Measurements from ENCODE around the gene FYB2.

FYB2 gene

DNA sequence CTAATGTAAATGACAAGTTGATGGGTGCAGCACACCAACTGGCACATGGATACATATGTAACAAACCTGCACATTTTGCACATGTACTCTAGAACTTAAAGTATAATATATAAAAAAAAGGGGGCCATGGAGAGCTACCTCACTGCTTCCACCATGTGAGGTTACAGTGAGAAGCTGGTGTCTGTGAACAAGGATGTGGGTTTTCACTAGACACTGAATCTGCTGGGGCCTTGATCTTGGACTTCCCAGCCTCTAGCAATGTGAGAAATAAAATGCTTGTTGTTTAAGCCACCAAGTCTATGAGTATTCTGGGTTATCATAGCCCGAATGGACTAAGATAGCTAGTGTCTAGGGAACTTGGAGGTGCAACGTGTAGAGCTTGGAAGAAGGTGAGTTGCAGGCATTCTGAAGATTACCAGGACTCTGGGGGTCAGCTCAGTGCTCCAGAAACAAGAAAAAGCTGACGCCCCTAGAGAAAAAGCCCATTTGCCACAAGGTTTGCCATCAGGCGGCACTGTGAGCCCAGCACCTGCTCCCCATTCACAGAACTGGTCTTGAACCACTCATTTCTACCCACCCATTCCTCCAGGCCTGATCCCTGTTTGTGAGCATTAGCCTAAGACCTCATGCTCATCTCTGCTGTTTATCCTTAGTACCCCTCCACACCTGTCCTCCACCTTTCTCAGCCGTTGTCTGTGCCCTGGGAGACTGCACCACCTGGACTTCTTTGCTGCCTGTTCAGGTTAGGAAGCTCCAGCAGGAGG is 15.1 kb upstream of the FYB2 start:
- no peak for DNase-seq (ENCODE audit: low spot score)

DNA sequence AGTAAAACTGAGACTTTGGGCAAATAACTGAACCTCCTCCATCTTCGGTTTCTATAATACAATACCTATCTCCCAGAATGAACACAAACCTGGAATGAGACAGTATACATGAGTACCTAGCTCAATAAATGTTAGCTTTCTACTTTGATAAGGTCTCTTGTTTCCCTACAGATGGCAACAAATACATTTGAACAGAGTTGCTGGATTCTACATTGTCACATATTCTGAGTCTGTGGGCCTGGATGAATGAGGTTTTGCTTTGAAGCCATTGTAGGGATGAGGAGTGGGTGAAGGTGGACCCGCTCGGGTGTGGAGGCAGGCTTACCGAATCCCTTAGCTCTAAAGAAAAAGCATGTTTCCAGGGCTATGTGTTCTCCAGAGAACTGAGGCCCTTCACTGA is 13.9 kb upstream of the FYB2 start:
- DNase-seq (ENCODE audit: low spot score), result no peak

DNA sequence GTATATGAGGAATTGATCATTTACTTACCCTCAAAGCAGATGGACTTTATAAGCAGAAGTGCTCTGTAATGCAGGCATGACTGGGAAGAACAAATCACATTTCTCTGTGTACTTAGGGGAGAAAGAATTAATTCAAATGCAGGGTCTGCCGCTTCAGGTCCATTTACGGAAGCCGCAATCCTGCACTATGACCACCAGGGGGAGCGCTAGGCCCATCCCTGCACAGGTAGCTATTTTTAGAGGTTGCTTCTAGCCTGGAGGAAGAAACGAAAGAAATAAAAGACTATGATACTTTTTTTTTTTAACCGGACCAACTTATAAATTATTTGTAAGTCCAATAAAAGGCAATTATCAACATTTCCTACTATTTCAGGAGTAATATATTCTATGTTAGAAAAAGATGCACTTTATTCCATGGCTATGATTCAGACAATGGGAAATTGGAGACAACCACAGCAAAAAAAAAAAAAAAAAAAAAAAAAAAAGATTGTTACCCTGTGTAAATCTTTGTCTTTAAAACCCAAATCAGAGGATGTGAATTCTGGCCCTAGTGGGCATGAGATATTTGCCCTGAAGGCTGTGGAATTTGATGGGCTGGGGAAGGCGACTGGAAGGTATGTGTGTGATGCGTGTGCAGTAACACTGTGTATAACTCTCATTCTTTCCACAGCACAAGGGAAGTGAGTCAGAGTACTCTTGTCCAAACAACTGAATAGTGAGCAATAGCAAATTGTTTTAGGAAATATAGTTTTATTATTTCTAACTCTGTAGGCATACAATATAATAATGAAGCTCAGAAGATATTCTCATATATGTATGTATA is 12.9 kb upstream of the FYB2 start:
- DNase-seq (ENCODE audit: low spot score), result peak; percentile 65

DNA sequence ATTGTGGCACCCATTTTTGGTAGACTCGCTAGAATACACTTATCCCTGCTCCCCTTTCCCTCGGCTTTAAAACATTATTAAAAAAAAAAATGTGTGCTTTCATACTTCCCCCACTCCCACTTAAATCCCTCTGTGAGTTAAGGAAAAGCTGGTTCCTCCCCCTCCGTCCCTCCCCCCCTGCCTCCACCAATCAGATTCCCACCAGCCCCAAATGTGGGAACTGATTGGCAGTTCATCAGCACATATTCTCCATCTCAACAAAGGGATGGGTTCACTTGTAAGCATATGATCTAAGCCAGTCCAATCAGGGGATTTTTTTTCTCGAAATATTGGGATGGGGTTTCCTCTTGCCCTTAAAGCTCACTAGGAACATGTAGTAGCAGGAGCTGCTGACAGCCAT is 10.8 kb upstream of the FYB2 start:
- DNase-seq (ENCODE audit: low spot score), result no peak

DNA sequence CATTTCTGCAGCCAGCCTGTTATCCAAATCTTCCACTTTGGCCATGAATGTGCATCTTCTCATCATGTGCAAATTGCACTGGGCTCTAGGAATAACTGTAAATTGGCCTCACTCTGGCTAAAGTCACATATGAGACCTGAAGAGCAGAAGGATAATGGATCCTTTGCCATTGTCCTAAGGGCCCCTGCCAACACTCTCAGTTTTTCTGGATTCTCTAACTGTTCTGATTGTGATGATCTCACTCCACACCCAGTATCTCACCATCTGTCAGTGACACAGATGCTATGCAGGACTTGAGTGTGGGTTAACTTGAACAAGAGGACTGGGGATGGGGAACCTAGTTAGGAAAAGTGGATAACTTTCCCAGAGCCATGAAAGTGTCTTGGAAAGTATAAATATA is 8.5 kb upstream of the FYB2 start:
- DNase-seq (ENCODE audit: low spot score), result no peak

DNA sequence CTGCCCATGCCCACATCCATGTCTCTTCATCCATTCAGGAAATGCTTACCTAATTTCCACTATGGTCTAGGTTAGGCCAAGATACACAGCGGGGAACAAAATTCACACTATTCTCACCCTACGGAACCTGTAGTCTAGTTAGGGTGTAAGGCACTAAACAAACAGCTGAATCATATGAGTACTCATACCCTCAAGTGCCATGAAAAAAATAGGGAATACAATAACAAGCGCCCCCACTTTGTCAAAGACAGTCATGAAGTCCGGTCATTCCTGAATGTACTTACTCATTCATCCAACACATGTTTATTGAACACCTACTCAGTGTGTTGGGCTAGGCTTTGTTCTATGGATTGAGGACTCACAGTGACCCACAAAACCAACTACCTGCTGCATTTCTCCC is 6.2 kb upstream of the FYB2 start:
- DNase-seq (ENCODE audit: low spot score), result no peak

DNA sequence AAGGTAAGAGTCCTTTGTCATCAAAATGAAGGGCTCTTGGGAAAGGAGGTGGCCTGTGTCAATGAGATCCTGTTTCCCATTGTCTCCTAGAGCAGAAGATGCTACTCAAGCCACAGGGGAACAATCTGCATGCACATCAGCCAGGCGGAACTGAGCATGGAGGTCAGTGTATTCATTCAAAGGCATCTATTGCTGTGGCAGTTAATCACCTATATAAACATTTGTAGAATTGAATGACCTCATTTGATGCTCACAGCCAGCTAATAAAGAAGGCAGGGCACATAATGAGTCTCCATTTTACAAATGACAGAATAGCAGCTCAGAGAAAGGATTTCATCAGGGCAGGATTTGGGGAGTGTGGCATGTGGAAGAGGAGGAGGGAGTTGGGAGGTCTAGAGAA is 5.7 kb upstream of the FYB2 start:
- no peak for DNase-seq (ENCODE audit: low spot score)

DNA sequence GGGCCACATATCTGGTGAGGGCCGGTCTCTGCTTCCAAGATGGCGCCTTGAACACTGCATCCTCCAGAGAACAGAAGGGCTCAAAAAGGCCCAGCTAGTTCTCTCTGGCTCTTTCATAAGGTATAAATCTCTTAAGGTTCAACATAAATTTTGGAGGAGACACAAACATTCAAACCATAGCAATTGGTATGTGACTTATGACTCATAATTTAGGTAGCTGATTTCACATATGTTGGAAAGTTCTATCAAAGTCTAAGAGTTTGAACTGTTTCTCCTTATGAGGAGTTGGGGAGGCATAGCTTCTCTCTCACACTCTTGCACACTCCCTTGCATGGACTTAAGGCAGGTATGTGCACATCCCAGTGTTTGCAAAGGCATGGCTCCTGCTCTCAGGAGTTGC is 5.1 kb upstream of the FYB2 start:
- DNase-seq (ENCODE audit: low spot score), result no peak

DNA sequence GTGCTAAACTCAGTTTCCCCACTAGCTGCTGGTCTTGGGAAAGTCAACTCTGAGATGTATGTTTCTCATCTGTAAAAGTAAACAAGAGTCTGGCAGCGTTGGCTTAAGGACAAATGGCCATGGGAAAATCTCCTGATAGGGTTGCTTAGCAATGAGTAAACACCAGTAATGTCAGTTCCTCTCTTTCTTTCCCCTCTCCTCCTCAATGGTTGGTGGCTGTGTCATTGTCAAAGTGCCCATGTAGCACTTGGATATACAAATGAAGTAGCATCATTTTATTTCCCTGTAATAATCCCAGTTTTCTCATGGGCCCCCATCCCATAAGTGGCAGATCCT is 2.2 kb upstream of the FYB2 start:
- no peak for DNase-seq (ENCODE audit: low spot score)

DNA sequence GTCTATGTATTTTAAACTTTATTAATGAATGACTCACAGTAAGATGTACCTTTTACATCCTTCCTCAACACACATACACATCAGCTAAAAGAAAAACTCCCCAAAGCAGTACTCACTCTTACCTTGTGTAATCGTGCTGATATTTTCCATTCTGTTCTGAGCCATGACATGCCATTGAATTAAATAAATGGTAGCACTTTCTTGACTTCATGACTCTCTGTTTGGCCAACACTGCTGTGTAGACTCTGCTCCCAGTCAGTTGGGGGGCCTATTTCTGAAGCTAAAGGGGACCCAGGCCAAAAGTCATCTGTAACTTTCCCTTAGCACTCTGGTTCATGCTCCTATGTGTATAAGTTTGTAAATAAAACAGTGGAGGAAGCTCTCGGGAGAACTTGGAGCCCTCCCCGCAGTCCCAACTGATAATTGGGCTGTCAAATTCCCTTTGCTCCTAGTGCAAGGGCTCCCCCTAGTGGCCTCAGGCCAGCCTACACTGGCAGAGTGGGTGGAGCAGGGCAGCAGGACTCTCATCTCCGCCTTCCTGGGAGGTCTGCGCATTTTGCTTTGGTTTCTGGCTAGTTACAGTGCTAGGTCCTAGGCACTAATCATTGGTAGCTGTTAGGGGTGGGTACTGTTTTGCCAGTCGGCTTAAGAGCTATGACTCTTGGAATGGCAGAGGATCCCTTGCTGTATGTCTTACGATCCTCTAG is 1.7 kb upstream of the FYB2 start:
- DNase-seq (ENCODE audit: low spot score), result peak; percentile 67

DNA sequence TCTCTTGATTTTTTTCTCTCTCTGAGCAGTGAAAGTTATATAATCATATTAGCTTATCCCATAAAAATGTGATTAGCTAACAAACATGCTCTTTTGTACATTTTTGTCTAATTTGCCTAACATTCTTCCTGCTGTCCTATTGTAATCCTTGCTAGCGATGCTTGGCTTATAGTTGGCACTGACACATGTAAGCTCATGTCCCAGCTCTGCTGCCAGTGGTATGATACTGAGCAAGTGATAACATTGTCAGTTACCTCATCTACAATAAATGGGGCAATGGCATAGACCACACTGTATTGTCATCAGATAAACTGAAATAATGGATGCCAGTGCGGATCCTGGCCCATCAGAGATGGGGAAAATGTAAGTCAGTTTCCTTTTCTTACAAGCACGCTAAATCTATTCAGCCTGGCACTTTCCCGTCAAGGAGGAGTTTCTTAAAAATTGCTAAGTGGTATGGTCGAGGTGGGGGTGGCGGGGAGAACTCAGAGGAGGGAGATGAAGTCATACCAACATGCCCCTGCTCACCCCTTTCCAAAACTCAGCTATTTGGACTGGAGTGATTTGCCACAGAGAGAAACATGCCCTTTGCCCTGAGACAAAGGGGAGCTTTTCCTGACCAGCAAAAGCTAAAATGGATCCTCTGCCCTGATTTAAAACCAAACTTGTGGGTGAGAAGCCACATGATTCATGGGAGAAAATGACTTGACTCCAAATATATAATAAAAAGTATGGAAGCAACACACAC is 1.3 kb downstream of the FYB2 start:
- DNase-seq (ENCODE audit: low spot score), result no peak

DNA sequence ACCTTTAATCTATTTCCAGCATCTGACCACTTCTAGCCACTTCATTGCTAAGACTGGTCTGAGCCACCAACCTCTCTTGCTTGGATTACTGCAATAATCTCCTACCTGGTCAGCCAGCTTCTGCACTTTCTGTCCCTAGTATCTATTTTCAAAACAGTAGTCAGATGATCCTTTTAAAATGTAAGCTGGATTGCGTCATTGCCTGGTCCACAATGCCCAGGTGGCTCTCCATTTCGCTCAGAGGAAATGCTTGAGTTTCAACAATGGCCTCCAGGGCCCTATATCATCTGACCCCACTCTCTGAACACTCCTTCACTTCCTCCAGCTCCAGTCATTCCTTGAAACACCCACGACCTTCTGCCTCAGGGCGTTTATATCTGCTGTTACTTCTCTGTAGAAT is 2.3 kb downstream of the FYB2 start:
- DNase-seq (ENCODE audit: low spot score), result no peak

DNA sequence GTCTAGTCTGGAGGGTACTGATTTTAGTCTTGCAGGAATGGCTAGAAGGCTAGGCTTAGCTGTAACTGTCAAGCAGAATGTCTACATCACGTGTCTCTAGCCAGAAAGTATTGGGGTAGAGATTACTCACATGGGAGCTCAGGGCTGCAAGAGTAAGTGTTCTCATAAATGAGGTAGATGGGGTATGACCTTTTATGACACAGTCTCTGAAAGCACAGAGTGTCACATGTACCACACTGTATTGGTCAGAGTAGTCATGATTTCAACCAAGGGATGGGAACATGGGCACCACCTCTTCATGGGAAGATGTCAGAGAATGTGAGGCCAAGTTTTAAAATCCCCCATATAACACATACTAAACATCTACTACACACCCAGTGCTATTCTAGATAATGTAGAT is 2.9 kb downstream of the FYB2 start:
- no peak for DNase-seq (ENCODE audit: low spot score)

DNA sequence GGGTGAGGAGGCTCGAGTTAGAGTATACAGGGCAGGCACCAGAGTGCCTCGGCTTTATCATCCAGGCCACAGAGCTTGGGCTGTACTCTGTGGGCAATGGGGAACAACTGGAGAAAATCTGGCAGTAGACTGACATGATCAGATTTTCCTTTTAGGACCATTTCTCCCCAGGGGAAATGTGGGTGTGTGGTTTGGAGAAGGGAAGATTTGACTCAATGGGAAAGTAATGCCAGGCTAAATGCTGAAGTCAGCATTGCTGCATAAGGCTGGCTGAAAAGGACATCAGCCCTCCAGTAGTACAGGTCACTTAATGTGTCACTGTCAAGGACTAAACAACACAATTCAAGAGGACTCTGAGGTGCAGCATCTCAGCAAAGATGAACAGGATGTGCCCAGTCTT is 5.0 kb downstream of the FYB2 start:
- no peak for DNase-seq (ENCODE audit: low spot score)

DNA sequence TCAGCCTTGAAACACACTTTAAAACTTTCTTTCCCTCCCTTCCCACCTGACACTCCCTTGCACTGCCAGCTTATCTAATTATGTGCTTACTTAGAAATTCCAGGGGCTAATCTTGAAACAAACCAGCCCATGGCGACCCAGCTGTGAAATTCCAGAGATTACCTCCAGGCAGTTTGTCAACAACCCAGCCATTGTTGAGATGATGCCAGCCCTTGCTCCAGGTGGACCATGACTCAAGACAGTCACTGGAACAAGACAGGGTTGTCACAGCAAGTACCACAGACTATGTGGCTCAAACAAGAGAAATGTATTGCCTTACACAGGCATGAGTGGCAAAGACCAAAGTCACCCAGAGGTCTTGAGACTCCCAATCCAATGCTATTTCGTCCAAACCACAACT is 7.9 kb downstream of the FYB2 start:
- DNase-seq (ENCODE audit: low spot score), result no peak

DNA sequence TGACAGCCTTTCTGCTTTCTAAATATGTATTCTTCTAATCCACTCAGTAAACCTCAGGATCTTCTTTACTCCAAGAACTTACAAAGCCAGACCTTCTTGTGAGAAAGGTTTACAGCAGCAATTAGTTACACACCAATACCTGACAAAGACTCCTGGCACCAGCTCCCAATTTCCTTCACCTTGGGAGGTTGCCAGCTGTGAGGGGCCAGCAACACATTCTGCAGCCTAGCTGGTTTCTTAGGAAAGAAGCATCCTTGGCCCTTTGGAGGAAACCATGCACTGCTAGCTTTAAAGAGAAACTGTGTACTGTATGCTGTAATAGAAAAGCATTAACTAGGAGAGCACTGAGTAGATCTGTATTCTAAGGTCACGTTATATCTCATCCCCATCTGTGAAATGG is 10.8 kb downstream of the FYB2 start:
- DNase-seq (ENCODE audit: low spot score), result no peak

DNA sequence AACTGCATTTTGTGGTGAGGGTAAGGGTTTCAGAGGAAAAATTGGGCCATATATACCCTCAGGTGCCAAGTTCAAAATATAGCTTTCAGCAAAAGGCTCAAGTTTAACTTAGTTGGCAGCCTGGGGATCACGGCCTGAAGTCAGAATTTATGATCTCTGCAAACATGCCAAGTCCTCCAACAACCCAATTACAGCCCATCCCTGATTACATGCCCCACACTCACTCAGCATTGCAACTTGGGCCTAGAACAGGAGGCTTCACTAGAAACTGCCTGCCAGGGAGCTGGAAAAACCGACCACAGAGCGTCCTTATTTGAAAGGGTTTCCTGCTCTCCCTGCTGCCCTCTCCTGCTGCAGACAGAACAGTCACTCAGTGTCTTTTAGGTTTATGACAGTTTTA is 12.4 kb downstream of the FYB2 start:
- no peak for DNase-seq (ENCODE audit: low spot score)

DNA sequence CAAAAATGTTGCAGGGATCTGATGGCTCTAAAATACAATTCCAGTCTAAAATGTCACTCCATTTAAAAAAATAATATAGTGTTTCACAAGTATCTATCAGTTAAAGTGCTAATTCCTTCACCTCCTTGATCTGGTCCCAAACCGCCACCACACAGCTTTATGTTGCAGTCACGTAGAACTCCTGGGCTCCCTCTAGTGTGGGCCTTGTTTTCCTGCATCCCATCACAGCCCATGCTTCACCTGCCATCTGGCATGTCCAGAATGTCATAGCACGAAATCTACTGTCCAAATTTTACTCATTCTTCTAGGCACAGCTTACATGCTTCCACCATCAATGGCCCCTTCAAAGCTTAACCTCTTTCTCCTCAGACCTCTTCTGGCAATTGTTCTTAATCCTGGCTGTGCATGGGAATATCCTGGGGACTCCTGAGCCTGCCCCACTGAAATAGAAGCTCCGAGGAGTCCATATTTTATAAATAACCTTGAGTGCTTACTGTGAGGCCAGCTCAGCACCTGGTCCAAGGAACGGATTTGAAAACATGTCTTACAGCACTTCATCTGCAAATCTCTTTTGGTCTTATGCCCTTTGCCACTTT is 15.5 kb downstream of the FYB2 start:
- DNase-seq (ENCODE audit: low spot score), result no peak

DNA sequence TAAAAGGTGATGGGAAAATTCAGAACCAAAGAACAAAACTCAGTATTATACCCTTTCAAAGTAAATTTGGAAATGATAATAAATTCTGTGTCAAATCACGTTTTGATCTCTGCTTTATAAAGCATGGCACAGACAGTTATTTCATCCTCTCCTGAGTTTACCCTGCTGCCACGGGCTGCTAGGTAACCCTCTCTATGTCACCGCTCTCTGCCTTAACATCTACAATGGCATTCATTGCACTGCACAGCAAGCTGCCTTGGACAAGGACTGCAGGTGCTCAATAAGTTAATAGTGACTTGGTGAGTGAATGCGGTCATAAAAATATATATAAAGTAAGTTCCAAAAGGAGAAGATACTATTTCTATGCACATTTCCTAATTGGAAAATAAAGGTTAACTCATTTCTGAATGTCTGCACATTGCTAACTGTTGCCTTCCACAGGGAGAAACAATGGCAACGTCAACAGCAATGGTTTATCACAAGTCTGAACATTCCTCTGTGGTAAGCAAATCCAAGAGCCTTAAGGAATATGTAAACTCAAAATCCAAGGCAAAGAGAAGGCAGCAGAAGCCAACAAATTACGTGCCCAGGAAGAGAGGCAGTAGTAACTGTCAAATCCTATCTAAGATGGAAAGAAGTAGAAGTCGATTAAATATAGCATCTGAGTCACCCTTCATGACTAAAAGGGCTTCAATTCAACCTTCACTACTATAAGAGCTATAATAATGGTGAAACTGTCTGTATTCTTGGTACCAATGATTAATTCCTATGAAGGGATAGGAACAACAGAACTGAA is 19.4 kb downstream of the FYB2 start:
- no peak for DNase-seq (ENCODE audit: low spot score)

DNA sequence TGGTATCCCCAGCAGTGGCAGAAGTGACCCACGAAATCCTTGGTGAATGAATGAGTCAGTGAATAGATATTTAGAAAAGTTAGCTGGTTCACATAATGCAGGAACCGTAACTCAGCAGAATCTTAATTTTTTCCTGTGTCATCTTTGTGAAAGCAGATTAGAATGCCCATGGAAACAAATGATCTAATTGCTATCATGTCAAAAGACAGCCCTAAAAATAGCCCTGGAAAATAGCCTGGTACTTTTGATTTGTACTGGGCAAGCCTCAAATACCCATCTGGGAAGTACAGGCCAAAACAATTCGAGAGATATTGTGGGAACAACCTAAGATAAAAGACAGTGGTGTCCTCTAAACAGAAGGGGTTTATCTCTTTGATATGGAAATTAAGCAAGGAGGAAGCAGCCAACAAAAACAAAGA is 21.1 kb downstream of the FYB2 start:
- DNase-seq (ENCODE audit: low spot score), result no peak

DNA sequence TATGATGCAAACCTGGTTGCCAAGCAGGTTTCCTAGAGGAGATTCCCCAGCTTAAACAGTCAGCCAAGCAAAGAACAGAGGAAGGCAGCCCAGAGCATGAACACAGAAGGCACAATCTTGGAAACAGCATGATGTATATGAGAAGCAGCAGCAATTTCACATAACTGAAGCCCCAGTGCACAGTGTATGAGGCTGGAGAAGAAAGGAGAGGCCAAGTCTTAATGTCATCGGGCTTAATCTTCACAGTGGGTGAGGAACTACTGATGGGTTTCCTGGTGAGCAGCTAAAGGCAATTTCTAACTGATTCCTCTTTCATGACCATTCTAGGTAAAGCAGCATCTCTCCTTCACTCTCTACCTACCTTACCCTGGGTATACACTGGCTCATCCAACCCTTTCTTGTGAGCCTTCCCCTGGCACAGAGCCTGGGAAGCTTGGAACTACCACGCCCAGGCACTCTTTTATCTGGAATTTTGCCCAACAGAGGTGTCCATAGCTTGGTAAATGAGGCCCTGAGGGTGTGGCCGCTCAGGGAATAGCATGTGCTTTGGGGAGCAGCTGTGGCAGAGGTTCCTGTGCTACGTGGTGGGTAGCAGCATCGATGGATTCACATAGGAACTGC is 22.0 kb downstream of the FYB2 start:
- DNase-seq (ENCODE audit: low spot score), result no peak
